Measurements from ENCODE around the gene PIF1.

PIF1 gene

DNA sequence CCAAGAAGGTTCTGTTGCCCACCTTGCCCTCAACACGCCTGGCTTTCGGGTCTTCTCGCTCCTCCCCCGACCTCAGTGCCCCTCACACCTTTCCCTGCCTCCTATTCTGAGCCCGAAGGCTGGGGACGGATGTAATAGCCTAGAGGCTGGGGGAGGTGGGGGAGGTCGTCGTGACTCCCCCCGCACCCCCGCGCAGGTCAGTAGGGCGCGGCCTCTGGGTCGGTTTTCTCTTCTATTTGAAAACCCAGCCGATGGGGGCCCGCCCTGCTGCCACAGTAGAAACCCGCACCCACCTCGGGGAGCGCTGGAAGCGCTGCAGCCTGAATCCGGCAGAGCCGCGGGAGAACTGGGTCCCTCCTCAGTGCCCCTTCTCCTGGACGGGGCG is 49.1 kb downstream of the PIF1 start:
- Histone ChIP-seq H3F3A (ENCODE audit: control insufficient read depth, insufficient read depth) (no peaks in the 10 kb centered on the region), H3K36me3 (ENCODE audit: control insufficient read depth, low read length) (no peaks in the 10 kb centered on the region), H4K20me1 (ENCODE audit: control insufficient read depth, insufficient read depth, low read depth, low read length) (no peaks in the 10 kb centered on the region), H3K9me3 (ENCODE audit: control insufficient read depth, insufficient read depth, low read length) (no peaks in the 10 kb centered on the region), H3K79me2 (ENCODE audit: control insufficient read depth, low read length) (no peaks in the 10 kb centered on the region), H3K4me1 (ENCODE audit: control insufficient read depth, low read length) (no peaks in the 10 kb centered on the region), H3K27ac (ENCODE audit: low read depth, low read length) (no peak overlapping the region), H3K4me2 (ENCODE audit: low read length) (no peak overlapping the region), H3K9me2 (replicated peaks; ENCODE audit: control insufficient read depth, low read length) (no peaks in the 10 kb centered on the region), H3K27me3 (ENCODE audit: control insufficient read depth, low read length) (peaks cover 62% of the 10 kb centered on the region), H3K4me3 (ENCODE audit: low read length) (no peak overlapping the region)
- no peak for TF ChIP-seq CTCF (IDR thresholded peaks at IDR 0.05; ENCODE audit: low read depth, low read length, poor library complexity, severe bottlenecking)
- no peak for TF ChIP-seq EZH2phosphoT487 (IDR thresholded peaks at IDR 0.05; ENCODE audit: borderline replicate concordance, low read length)

DNA sequence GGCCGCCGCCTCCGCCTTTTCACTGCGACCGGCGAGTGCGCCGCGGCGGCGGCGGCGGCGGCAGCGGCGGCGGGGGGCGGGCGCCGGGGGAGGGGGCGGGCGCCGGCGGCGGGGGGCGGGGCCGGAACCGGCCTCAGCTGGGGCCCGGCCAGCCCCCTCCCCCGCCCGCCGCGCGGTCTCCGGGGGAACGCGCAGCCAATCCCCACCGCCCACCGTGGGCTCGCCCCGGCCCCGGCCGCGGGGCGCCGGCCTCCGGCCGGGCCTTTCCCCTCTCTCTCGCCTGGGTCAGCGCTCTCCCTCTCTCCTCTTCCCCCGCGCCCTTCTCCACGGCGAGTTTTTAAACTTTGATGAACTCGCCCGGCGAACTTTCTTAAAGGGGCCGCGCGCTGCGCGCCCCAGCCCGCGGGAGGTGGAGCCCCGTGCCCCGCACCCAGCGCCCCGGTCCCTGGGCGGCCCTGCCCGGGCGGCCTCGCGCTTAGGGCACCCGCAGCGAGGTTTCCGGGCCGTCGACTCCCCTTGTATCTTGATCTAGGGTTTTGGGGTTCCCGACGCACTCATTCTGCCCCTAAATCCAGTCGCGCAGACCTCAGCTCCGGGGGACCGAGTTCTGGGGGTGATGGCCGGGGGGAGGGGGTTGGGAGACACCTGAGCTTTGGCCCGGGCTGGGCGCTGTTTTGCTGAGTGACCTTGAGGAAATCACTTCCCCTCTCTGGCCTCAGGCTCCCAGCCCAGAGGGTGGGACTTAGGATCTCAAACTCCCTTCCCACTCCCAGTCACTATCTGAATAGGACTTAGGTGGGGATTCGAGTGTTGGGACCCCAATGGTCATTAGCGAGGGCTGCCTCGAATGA is 49.7 kb downstream of the PIF1 start, which contains the start of gene RBPMS2:
RBPMS2 (minus strand) TSS at position 39 of the 851 bp plus-strand sequence. CDS start 270 bp downstream, outside the sequence.
- H3K9me3 ChIP-seq (ENCODE audit: control insufficient read depth, insufficient read depth, low read length) = no peaks in the 10 kb centered on the region
- no peaks in the 10 kb centered on the region for H3K9me2 ChIP-seq (replicated peaks; ENCODE audit: control insufficient read depth, low read length)
- peak; percentile 96; the same call in 1 of the 2 replicates for TF ChIP-seq EZH2phosphoT487 (IDR thresholded peaks at IDR 0.05; ENCODE audit: borderline replicate concordance, low read length)
- no peak for TF ChIP-seq CTCF (IDR thresholded peaks at IDR 0.05; ENCODE audit: low read depth, low read length, poor library complexity, severe bottlenecking)
- peak within 1 kb of the TSS; percentile 34; the same call in 1 of the 2 replicates for H3K4me3 ChIP-seq (ENCODE audit: low read length)
- no peaks in the 10 kb centered on the region for H3F3A ChIP-seq (ENCODE audit: control insufficient read depth, insufficient read depth)
- peak within 1 kb of the TSS; percentile 48 for H3K4me2 ChIP-seq (ENCODE audit: low read length)
- H3K4me1 ChIP-seq (ENCODE audit: control insufficient read depth, low read length) = no peaks in the 10 kb centered on the region
- H4K20me1 ChIP-seq (ENCODE audit: control insufficient read depth, insufficient read depth, low read depth, low read length) = no peaks in the 10 kb centered on the region
- no peaks in the 10 kb centered on the region for H3K79me2 ChIP-seq (ENCODE audit: control insufficient read depth, low read length)
- no peaks in the 10 kb centered on the region for H3K36me3 ChIP-seq (ENCODE audit: control insufficient read depth, low read length)
- no peak within 1 kb of the TSS for H3K27ac ChIP-seq (ENCODE audit: low read depth, low read length)
- H3K27me3 ChIP-seq (ENCODE audit: control insufficient read depth, low read length) = peaks cover 64% of the 10 kb centered on the region

DNA sequence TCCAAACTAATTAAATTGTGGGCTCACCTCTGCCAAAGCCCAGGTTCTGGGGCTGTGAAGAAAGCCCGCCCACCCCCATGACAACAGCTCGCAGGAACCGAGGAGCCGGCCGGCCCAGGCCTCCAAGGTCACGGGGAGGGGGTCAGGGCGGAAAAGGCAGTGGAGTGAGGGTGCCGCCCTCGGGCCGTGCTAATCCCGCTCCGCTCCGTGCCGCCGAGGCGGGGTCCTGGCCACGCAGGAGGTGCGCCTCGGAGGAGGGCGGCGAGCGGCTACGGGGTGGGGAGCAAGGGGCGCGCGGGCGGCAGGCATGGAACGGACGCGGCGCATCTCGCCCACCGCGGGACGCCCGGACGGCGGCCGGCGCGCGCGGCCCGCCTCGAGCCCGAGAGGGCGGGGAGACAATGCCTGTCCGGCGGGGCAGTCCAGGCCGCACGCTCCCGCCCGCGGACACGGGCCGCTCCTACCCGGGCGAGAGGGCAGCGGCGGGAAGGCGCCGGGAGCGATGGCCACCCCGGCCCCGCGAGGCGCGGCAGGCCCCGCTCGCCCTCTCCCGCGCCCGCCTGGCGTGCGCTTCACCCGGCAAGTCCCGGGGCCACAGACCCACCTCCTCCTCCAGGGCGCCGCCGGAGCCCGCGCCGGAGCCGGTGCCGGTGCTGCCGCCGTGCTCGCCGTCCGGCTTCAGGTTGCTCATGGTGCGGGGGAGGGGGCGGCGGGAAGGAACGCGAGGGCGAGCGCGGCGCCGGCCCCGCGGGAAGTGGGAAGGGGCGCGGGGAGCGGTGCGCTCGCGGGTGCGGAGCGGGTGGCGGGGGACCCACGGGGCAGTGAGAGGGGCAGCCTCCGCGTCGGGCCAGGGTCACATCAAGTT is 50.6 kb downstream of the PIF1 start:
- TF ChIP-seq CTCF (IDR thresholded peaks at IDR 0.05; ENCODE audit: low read depth, low read length, poor library complexity, severe bottlenecking) (no peak), EZH2phosphoT487 (IDR thresholded peaks at IDR 0.05; ENCODE audit: borderline replicate concordance, low read length) (peak; percentile 86; the same call in 1 of the 2 replicates)
- no peaks in the 10 kb centered on the region for H3K9me2 ChIP-seq (replicated peaks; ENCODE audit: control insufficient read depth, low read length)
- H3K9me3 ChIP-seq (ENCODE audit: control insufficient read depth, insufficient read depth, low read length) = no peaks in the 10 kb centered on the region
- no peaks in the 10 kb centered on the region for H3K79me2 ChIP-seq (ENCODE audit: control insufficient read depth, low read length)
- H3F3A ChIP-seq (ENCODE audit: control insufficient read depth, insufficient read depth) = no peaks in the 10 kb centered on the region
- H3K27me3 ChIP-seq (ENCODE audit: control insufficient read depth, low read length) = peaks cover 67% of the 10 kb centered on the region
- H3K4me1 ChIP-seq (ENCODE audit: control insufficient read depth, low read length) = no peaks in the 10 kb centered on the region
- peak overlapping the region; percentile 34; the same call in 1 of the 2 replicates for H3K4me3 ChIP-seq (ENCODE audit: low read length)
- H4K20me1 ChIP-seq (ENCODE audit: control insufficient read depth, insufficient read depth, low read depth, low read length) = no peaks in the 10 kb centered on the region
- H3K36me3 ChIP-seq (ENCODE audit: control insufficient read depth, low read length) = no peaks in the 10 kb centered on the region
- H3K27ac ChIP-seq (ENCODE audit: low read depth, low read length) = no peak overlapping the region
- H3K4me2 ChIP-seq (ENCODE audit: low read length) = peak overlapping the region; percentile 48
